ENCODE results near the gene PFKFB4. TPM values are rescaled to one million over a fixed set of nuclear protein-coding genes. Genes with fewer than 3 reads are reported as not detected.

The PFKFB4 gene
- total RNA-seq, 5 donors from 2014 or later (not counting 1 experiment from before 2014, with no cell fraction given) = 1.8 to 4.2 (median 2.4) TPM

GRCh38 chr3:48507256-48508061 lies 49.1 kb downstream of the PFKFB4 start:
- WGBS (ENCODE audit: insufficient coverage) = 2% methylated on average over 6 of the region's 10 CpGs
- CTCF ChIA-PET = interaction anchor here (0.7 to 2.5 kb wide), 10 partner anchors 35 to 263 kb away, joined by 3 to 16 read pairs (median 6); partner anchors contain the start of genes ATRIP (in 1 of the 2) and CCDC51 (in 1 of the 2)
- ATAC-seq (replicated peaks in 1 of 4) = peak; percentile 82 to 91 (median 84)
- Mint-ChIP-seq H3K36me3 (no peaks in the 10 kb centered on the region), H3K27ac (peak overlapping the region; percentile 87 to 92), H3K4me1 (peaks cover 48 to 58% (median 56%) of the 10 kb centered on the region in 3 donors), H3K4me3 (peak overlapping the region in 2 of 3 donors; percentile 45 to 46), H3K27me3 (no peaks in the 10 kb centered on the region), H3K9me3 (no peaks in the 10 kb centered on the region)
- peak overlapping the region; percentile 35 for H3K27ac ChIP-seq (ENCODE audit: low read length)
- H3K9me3 ChIP-seq = no peaks in the 10 kb centered on the region
- H3K27me3 ChIP-seq (replicated peaks in 1 of 2; ENCODE audit: control insufficient read depth in 2 of 2, extremely low read depth in 1 of 2, insufficient read depth in 2 of 2, low read length in 1 of 2) = no peaks in the 10 kb centered on the region
- peak; percentile 56 to 84 (median 72) for DNase-seq
- peaks cover 21 to 47% of the 10 kb centered on the region in 2 experiments for H3K4me1 ChIP-seq (ENCODE audit: control insufficient read depth in 1 of 2, extremely low read depth in 1 of 2, insufficient read depth in 2 of 2, low read length in 2 of 2)
- no peaks in the 10 kb centered on the region for H3K36me3 ChIP-seq (ENCODE audit: control insufficient read depth in 2 of 2, extremely low read depth in 1 of 2, insufficient read depth in 1 of 2, low read length in 1 of 2)
- no peak overlapping the region for H3K4me3 ChIP-seq (ENCODE audit: control insufficient read depth in 1 of 2, extremely low read depth in 1 of 2, low read length in 1 of 2)
- POLR2A ChIA-PET = interaction anchor here (0.6 to 1.2 kb wide), 2 partner anchors 41 to 452 kb away, joined by 3 to 6 read pairs; a partner anchor contains a TSS

DNA sequence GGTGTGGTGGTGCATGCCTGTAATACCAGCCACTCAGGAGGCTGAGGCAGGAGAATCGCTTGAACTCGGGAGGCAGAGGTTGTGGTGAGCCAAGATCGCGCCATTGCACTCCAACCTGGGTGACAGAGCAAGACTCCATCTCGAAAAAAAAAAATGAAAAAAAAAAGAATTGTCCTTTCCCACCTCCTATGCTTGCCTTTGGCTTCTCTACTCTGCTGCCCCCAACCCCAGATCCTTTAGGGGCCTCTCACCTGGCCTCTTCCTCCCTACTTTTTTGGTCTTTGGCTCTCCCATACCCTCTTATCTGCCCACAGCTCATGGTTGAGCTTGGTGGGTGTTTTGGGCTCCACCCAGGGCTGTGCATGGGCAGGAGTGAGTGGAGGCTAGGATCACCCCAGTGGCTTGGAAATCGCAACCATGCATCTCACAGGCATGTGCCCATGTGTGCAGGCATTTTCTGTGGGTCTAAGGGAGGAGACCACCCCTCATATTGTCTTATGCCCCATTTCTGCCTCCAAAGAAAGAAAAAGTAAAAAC lies 50.6 kb downstream of the PFKFB4 start:
- Mint-ChIP-seq H3K4me1 (peaks cover 54 to 62% (median 60%) of the 10 kb centered on the region in 3 donors), H3K27ac (peak overlapping the region; percentile 87 to 92), H3K9me3 (no peaks in the 10 kb centered on the region), H3K4me3 (no peak overlapping the region), H3K27me3 (no peaks in the 10 kb centered on the region), H3K36me3 (peaks cover 6% of the 10 kb centered on the region)
- Histone ChIP-seq H3K4me3 (ENCODE audit: control insufficient read depth in 1 of 2, extremely low read depth in 1 of 2, low read length in 1 of 2) (no peak overlapping the region), H3K27ac (ENCODE audit: low read length) (no peak overlapping the region), H3K9me3 (no peaks in the 10 kb centered on the region), H3K36me3 (ENCODE audit: control insufficient read depth in 2 of 2, extremely low read depth in 1 of 2, insufficient read depth in 1 of 2, low read length in 1 of 2) (no peaks in the 10 kb centered on the region), H3K4me1 (ENCODE audit: control insufficient read depth in 1 of 2, extremely low read depth in 1 of 2, insufficient read depth in 2 of 2, low read length in 2 of 2) (peaks cover 19 to 55% of the 10 kb centered on the region in 2 experiments), H3K27me3 (replicated peaks in 1 of 2; ENCODE audit: control insufficient read depth in 2 of 2, extremely low read depth in 1 of 2, insufficient read depth in 2 of 2, low read length in 1 of 2) (no peaks in the 10 kb centered on the region)
- ATAC-seq (replicated peaks in 1 of 4) (no peak), DNase-seq (no peak)
- 88% methylated on average over 4 of the region's 6 CpGs for WGBS (ENCODE audit: insufficient coverage)
- ChIA-PET POLR2A (no interaction called here), CTCF (interaction anchor here in 1 of 2 donors (1.3 kb wide), 2 partner anchors 33 to 70 kb away, joined by 5 to 6 read pairs; no protein-coding TSS in a partner anchor)

GRCh38 chr3:48505146-48505545 lies 51.5 kb downstream of the PFKFB4 start:
- H3K4me3 ChIP-seq (ENCODE audit: control insufficient read depth in 1 of 2, extremely low read depth in 1 of 2, low read length in 1 of 2) = no peak overlapping the region
- Mint-ChIP-seq H3K27ac (peak overlapping the region; percentile 79 to 92), H3K4me3 (peak overlapping the region; percentile 73 to 86 (median 83)), H3K9me3 (no peaks in the 10 kb centered on the region), H3K36me3 (peaks cover 10% of the 10 kb centered on the region), H3K27me3 (no peaks in the 10 kb centered on the region), H3K4me1 (peaks cover 56 to 68% (median 65%) of the 10 kb centered on the region in 3 donors)
- ATAC-seq (replicated peaks in 1 of 4) (no peak), DNase-seq (no peak)
- no peaks in the 10 kb centered on the region for H3K27me3 ChIP-seq (replicated peaks in 1 of 2; ENCODE audit: control insufficient read depth in 2 of 2, extremely low read depth in 1 of 2, insufficient read depth in 2 of 2, low read length in 1 of 2)
- no peaks in the 10 kb centered on the region for H3K36me3 ChIP-seq (ENCODE audit: control insufficient read depth in 2 of 2, extremely low read depth in 1 of 2, insufficient read depth in 1 of 2, low read length in 1 of 2)
- ChIA-PET CTCF (interaction anchor here (0.6 to 1.3 kb wide), 5 partner anchors 9 to 104 kb away, joined by 3 to 5 read pairs (median 3); no protein-coding TSS in a partner anchor), POLR2A (no interaction called here)
- WGBS (ENCODE audit: insufficient coverage) = 100% methylated on average over 1 of the region's 2 CpGs
- no peaks in the 10 kb centered on the region for H3K9me3 ChIP-seq
- H3K4me1 ChIP-seq (ENCODE audit: control insufficient read depth in 1 of 2, extremely low read depth in 1 of 2, insufficient read depth in 2 of 2, low read length in 2 of 2) = peaks cover 19 to 55% of the 10 kb centered on the region in 2 experiments
- peak overlapping the region; percentile 61 for H3K27ac ChIP-seq (ENCODE audit: low read length)

GRCh38 chr3:48504051-48504946 lies 52.3 kb downstream of the PFKFB4 start, which contains the start of gene SHISA5:
Gene SHISA5 (minus strand): TSS chr3:48504174. CDS start chr3:48504094, 80 bp downstream.
- Histone ChIP-seq H3K27ac (ENCODE audit: low read length) (peak within 1 kb of the TSS; percentile 67), H3K4me3 (ENCODE audit: control insufficient read depth in 1 of 2, extremely low read depth in 1 of 2, low read length in 1 of 2) (peak within 1 kb of the TSS; percentile 42 to 77), H3K36me3 (ENCODE audit: control insufficient read depth in 2 of 2, extremely low read depth in 1 of 2, insufficient read depth in 1 of 2, low read length in 1 of 2) (no peaks in the 10 kb centered on the region), H3K4me1 (ENCODE audit: control insufficient read depth in 1 of 2, extremely low read depth in 1 of 2, insufficient read depth in 2 of 2, low read length in 2 of 2) (peaks cover 19 to 55% of the 10 kb centered on the region in 2 experiments), H3K27me3 (replicated peaks in 1 of 2; ENCODE audit: control insufficient read depth in 2 of 2, extremely low read depth in 1 of 2, insufficient read depth in 2 of 2, low read length in 1 of 2) (no peaks in the 10 kb centered on the region), H3K9me3 (no peaks in the 10 kb centered on the region)
- peaks cover 56 to 71% (median 68%) of the 10 kb centered on the region in 3 donors for H3K4me1 Mint-ChIP-seq
- ChIA-PET CTCF (interaction anchor here (0.9 to 1.3 kb wide), 3 partner anchors 43 to 103 kb away, joined by 3 read pairs; no protein-coding TSS in a partner anchor), POLR2A (no interaction called here)
- peak; percentile 49 to 68 (median 65) for ATAC-seq (replicated peaks in 1 of 4)
- WGBS (ENCODE audit: insufficient coverage) = 9% methylated on average over 54 of the region's 66 CpGs
- peak within 1 kb of the TSS; percentile 75 to 86 (median 83) for H3K4me3 Mint-ChIP-seq
- H3K36me3 Mint-ChIP-seq = peaks cover 13% of the 10 kb centered on the region
- peak in 30 of 35 experiments; percentile 20 to 66 (median 40) for DNase-seq
- no peaks in the 10 kb centered on the region for H3K9me3 Mint-ChIP-seq
- H3K27ac Mint-ChIP-seq = peak within 1 kb of the TSS; percentile 89 to 92
- no peaks in the 10 kb centered on the region for H3K27me3 Mint-ChIP-seq

DNA sequence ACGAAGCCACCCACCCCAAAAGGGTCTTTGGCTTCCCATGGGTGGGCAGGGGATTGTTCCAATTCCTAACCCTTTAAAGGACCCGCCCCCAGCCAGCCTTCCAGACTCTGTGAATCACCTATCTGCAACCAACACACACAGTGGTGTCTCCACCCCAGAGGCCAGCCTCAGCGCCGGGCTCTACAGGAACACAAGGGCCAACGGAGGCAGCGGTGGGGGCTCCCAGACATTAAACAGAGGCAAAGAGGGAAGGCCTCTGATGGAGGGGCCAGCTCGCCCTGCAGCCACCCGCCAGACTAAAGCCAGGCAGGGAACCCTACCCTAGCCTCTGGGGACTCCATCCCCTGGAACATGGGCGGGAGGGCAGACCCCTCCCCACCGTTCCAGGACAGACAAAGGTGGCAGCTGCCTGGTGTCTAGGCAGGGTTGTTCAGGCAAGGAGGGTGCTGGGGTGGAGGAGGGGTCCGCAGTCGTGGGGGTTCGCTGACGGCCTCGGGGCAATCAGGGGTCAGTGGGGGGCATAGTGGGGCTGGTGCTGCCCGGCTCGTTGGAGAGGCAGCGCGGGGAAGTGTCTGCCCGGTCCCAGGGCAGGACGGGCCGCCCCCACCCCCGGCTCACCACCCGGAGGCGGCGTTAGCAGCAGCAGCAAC lies 53.1 kb downstream of the PFKFB4 start:
- no peaks in the 10 kb centered on the region for H3K9me3 Mint-ChIP-seq
- H3K4me1 Mint-ChIP-seq = peaks cover 56 to 71% (median 68%) of the 10 kb centered on the region in 3 donors
- Histone ChIP-seq H3K36me3 (ENCODE audit: control insufficient read depth in 2 of 2, extremely low read depth in 1 of 2, insufficient read depth in 1 of 2, low read length in 1 of 2) (no peaks in the 10 kb centered on the region), H3K27me3 (replicated peaks in 1 of 2; ENCODE audit: control insufficient read depth in 2 of 2, extremely low read depth in 1 of 2, insufficient read depth in 2 of 2, low read length in 1 of 2) (no peaks in the 10 kb centered on the region), H3K4me3 (ENCODE audit: control insufficient read depth in 1 of 2, extremely low read depth in 1 of 2, low read length in 1 of 2) (peak overlapping the region; percentile 39 to 77), H3K27ac (ENCODE audit: low read length) (peak overlapping the region; percentile 67), H3K4me1 (ENCODE audit: control insufficient read depth in 1 of 2, extremely low read depth in 1 of 2, insufficient read depth in 2 of 2, low read length in 2 of 2) (peaks cover 19 to 55% of the 10 kb centered on the region in 2 experiments), H3K9me3 (no peaks in the 10 kb centered on the region)
- H3K4me3 Mint-ChIP-seq = peak overlapping the region; percentile 75 to 86 (median 83)
- no peaks in the 10 kb centered on the region for H3K27me3 Mint-ChIP-seq
- ChIA-PET CTCF (interaction anchor here in 1 of 2 donors (1.0 to 1.3 kb wide), 2 partner anchors 44 to 67 kb away, joined by 3 read pairs; no protein-coding TSS in a partner anchor), POLR2A (no interaction called here)
- H3K27ac Mint-ChIP-seq = peak overlapping the region; percentile 89 to 90
- peak; percentile 3 to 18 (median 5) for ATAC-seq (replicated peaks in 1 of 4)
- peak in 3 of 35 experiments; percentile 8 to 27 (median 17) for DNase-seq
- H3K36me3 Mint-ChIP-seq = peaks cover 13% of the 10 kb centered on the region
- 9% methylated on average over 19 of the region's 26 CpGs for WGBS (ENCODE audit: insufficient coverage)
